HUDEP-2 (cell line): ENCODE data around the gene RUNX1.

Source experiments
- DNase-seq, 76 experiments: peaks; one replicate each; lab custom pipeline; 2025; ENCODE audit not compliant: unreplicated experiment in 76 of 76; lab: John Stamatoyannopoulos, UW

Gene RUNX1

DNA sequence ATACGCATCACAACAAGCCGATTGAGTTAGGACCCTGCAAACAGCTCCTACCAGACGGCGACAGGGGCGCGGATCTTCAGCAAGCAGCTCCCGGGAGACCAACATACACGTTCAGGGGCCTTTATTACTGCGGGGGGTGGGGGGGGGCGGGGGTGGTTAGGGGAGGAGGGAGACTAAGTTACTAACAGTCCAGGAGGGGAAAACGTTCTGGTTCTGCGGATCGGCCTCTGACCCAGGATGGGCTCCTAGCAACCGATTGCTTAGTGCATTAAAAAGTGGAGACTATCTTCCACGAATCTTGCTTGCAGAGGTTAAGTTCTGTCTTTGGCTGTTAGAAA is 162.0 kb downstream of the RUNX1 start:
- DNase-seq, result peak in 1 of 76 experiments; percentile 42

DNA sequence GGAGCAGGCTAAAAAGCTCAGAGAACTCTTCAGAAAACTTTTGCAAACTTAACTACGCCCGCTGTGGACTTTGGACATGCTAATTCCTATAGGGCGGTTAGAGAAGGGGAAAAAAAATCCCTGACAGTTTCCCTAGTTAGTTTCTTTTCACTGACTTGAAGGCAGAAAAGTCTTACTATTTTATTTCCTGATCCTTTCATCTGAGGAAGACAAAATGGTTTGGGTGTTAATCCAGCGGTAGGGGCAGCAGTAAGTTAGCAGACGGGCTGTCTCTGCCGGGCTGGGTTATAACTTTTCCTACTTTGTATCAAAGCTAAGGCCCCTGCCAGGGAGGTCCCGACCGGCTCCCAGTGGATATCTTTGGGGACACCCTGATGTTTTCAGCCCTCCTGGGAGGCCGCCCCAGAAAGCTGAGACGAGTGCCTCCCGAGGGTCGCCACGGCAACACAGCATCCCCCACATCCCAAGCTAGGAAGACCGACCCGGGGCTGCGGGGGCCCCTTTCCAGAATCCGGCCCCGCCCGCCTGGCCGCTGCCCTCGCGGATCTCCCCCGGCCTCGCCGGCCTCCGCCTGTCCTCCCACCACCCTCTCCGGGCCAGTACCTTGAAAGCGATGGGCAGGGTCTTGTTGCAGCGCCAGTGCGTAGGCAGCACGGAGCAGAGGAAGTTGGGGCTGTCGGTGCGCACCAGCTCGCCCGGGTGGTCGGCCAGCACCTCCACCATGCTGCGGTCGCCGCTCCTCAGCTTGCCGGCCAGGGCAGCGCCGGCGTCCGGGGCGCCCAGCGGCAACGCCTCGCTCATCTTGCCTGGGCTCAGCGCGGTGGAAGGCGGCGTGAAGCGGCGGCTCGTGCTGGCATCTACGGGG is 162.6 kb downstream of the RUNX1 start:
- peak in 2 of 76 experiments; percentile 24 to 42 for DNase-seq

GRCh38 chr21:34885626-34886239 is 163.4 kb downstream of the RUNX1 start:
- no peak for DNase-seq

DNA sequence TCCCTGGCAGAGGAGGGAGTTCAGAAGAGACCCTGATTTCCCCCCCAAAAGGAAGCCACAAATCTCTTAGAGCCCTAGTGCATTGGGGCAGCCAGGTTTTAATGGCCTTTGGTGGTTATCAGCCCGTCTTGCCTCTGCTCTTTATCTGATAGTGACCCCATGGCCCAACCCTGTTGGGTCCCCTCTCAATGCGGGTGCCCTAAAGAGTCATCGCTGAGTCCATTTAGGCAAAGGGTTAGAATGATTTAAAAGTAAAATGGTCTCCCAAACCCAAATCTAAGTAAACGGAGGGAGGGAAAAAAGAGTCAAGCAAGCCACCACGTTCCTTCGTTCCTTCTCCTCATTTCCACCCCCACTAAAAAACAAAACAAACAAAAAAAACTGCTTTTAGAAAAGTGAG is 164.0 kb downstream of the RUNX1 start:
- DNase-seq, result peak in 17 of 76 experiments; percentile 15 to 38 (median 25)

DNA sequence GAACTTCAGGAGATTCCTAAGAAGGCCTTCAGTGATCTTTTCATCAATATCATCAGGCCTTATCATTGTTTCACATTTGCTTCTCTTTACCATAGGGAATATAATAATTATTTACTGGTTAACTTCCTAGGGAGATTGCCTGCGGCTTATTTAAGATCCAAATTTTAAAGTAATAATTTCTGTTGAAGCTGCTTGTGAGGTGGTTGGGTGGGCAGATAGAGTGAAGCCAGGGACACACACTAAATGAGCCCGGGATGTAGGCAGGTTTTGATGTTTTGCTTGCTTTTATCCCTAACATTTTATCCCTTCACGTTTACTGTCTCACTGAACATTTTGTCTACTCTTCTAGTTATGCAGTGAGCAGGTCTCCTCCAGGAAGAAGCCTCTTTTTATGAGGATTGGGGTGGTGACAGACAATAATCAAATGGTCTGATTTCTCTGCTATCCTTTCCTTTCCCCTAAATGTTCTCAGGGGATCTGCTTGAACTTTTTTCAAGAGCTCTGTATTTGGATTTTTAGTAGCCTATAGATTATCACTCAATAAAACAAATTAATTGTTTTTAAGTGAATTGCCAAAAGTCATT is 164.7 kb downstream of the RUNX1 start:
- no peak for DNase-seq

GRCh38 chr21:34883491-34884271 is 165.4 kb downstream of the RUNX1 start:
- DNase-seq, result peak in 1 of 76 experiments; percentile 26

DNA sequence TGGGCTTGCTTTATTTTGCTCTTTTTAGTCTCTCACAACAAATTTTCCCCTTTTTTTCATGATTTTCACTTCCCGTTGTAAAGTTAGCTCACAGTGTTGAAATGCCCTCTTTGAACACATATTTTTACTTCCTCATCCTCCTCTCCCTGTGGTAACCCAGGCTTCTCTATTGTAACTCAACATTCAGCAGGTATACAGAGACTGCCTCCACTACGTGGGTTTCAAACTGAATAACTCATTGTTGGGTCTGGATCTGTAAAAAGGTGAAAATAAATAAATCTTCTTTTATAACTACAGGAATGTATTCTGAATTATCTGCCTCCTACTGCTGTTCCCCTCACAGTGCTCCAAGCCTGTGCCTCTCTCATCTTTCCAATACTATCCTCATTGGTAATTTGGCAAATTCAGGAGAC is 166.4 kb downstream of the RUNX1 start:
- peak in 1 of 76 experiments; percentile 18 for DNase-seq

- DNase-seq, result no peak
Observed at GRCh38 chr21:34881839-34882371, 167.2 kb downstream of the RUNX1 start.

DNA sequence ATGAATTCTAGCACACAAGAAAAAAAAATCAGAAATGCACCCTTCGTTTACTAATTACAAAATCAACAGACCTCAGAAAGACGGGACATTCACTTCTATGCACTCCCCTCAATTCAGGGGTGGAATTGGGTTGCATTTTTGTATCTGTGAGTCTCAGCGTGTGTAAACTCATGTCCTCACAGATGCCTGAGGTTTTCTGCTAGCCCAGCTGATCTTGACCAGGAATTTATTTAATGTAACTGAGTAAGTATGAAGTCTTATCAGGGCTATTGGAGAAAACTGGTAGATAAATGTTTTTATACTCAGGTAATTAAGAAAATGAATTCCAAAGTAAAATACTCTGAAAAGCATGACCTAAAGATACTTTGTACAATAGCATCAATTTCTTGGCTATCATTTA is 167.7 kb downstream of the RUNX1 start:
- no peak for DNase-seq

DNA sequence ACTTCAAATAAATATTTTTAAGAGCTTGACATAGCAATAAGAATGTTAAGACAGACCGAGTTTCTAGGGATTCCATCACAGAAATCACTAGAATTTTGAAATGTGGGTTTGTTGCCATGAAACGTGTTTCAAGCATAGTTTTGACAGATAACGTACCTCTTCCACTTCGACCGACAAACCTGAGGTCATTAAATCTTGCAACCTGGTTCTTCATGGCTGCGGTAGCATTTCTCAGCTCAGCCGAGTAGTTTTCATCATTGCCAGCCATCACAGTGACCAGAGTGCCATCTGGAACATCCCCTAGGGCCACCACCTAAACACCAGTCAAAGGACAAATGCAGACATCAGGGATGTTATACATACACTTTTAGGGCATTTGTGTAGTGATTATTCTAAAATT is 168.7 kb downstream of the RUNX1 start:
- DNase-seq, result no peak

- DNase-seq, result no peak
Observed at GRCh38 chr21:34878940-34879339, 170.2 kb downstream of the RUNX1 start.

- no peak for DNase-seq
Observed at GRCh38 chr21:34878501-34878900, 170.6 kb downstream of the RUNX1 start.

- DNase-seq, result no peak
Observed at GRCh38 chr21:34877485-34878128, 171.5 kb downstream of the RUNX1 start.

DNA sequence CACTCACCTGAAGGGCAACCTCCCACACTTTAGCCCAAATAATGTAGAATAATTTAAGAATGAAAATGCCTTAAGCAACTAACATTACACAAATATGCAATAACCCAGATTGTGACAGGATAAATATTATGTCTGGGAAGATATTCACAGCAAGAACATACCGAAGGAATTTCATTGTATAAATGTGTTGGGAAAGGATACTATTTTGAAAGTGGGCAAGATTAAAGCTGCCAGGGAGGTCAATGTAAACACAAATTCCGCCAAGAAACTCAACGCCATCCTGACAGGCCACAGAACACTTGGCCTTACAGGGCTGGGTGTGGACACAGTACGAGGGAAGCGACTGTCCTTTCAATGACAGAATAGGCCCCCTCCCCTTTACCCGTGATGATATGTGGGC is 173.3 kb downstream of the RUNX1 start:
- DNase-seq, result no peak

DNA sequence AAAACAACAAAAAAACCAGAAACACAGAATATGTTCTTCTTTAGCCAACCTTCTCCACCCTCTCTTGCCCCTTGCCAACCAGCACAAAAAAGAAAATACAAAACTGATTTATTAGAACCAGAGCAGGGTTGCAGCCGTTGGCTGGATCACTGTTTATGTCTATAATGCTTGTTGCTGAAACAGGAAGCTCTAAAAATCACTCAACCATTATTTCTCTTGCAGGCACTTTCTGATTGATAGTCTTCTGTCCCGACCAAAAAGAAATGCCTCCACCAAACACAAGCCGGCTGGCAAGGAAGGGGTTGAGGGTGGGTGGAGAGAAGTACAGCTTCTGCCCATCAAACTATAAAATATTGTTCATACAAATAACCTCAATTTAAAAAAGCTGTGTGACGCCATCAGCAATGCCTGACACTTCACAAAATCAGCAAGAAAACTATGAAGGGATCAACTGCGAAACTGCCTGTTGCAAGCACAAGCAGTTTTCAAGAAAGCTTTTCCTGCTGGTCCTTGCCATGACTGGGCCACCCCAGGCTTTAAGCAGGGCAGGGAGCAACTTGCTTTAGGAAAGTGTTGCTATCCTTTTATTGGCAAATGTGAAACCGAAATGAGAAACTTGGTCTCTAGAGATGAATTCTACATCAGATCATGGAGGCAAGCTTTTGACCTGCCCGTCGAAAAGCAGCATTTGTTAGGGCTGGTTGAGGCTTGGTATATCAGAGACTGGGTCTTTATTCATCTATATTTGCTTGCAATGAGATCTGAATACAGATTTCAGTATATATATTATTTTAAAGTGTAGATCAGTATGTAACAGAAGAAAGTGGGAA is 174.2 kb downstream of the RUNX1 start:
- DNase-seq, result no peak

DNA sequence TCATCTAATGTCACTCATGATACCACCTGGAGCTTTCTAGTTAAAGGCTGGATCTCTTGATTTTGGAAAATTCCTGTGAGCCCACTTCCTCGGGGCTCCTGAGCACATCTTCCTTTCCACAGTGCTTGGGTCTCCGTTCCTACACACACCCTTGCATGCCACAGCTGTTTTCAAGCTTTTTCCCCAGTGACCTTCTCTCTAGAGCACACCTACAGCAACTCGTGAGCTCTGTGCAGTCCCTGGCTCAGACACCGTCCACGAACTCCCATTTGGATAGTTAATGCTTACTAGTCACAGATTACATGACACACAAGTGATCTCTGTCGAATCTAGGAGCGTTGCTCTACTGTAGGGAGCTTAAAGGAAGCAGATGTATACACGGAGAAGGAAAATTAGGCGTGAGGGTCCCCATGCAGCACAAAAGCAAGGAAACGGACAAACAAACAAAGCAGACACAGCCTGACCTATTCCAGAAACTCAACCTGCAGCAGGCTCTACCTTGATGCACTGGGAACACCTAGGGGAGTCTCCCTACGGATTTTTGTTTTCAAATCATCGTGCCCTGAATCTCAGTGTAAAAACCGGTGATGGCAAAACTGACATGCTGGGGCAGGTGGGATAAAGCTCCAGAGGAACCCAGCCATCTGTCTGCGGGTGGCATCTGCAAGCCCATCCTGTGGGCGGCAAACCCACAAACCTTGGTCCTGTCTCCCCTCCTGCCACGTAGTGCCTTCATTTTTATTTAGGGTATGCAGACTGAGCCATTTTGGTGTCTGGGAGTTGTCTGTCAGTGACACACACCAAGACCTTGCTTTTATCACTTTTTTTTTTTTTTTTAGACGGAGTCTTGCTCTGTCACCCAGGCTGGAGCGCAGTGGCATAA is 177.8 kb downstream of the RUNX1 start:
- no peak for DNase-seq

DNA sequence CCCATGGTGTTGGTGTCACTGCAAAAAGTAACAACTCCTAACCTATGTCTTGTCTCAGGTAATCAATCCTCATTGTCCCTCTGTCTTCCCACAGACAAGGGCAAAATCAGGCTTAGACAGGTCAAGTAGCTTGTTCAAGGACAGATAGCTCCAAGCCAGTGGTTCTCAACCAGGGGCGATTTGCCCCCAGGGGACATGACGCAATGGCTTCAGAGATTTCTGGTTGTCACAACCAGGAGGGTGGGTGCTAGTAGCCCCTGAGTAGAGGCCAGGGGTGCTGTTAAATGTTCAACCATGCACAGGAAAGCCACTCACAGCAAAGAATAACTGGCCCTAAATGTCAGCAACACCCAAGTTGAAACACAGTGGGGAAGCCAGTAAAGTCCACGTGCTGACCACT is 178.9 kb downstream of the RUNX1 start:
- DNase-seq, result no peak

DNA sequence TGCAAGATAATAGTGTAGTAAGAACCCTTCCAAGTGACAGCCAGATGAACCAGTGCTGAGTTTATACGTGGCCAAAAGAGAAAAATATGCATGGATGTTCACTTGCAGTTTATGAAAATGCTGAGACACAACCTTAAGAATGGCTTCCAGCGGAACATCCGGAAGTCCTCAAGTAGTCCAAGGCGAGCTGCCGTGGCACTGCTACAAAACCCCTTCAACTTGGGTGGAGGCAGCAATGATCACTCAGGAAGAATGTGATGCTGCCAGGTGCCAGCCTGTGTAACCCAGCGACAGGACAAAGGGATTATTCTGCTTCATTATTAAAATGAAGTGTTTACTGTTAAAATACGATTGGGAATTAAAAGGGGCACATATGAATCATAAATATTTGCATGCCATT is 179.6 kb downstream of the RUNX1 start:
- no peak for DNase-seq

- DNase-seq, result no peak
Observed at GRCh38 chr21:34867785-34868184, 181.3 kb downstream of the RUNX1 start.
